Mucosa of descending colon (tissue), 3 donors: Measurements from ENCODE around the gene ZBTB7C. TPM values are rescaled to one million over a fixed set of nuclear protein-coding genes. Genes with fewer than 3 reads are reported as not detected.

Experiments
- ATAC-seq: fragments of 200-7000 bp; cut with Tn5 transposase; one replicate; pipeline ENCODE4 v1.9.1; 2020; ENCODE audit warnings: mild to moderate bottlenecking, moderate library complexity
- DNase-seq, 3 donors: peaks; one replicate each; pipeline ENCODE4 v3.0.0-alpha.2; 2020
- H3K36me3 ChIP-seq: fragments of 200-600 bp; one replicate; pipeline ENCODE4 v1.8.0; 2021; ENCODE audit warnings: low read depth, mild to moderate bottlenecking
- H3K4me1 ChIP-seq: fragments of 200-600 bp; one replicate; pipeline ENCODE4 v1.8.0; 2021; ENCODE audit warnings: low read depth, mild to moderate bottlenecking
- H3K4me3 ChIP-seq: fragments of 200-600 bp; one replicate; pipeline ENCODE4 v1.8.0; 2021; ENCODE audit warnings: mild to moderate bottlenecking
- H3K9me3 ChIP-seq: fragments of 200-600 bp; one replicate; pipeline ENCODE4 v1.8.0; 2021; ENCODE audit warnings: mild to moderate bottlenecking
- intact Hi-C, 2 donors: fragments of 100-400 bp; cut with DNase I in 1 of 2; cut with micrococcal nuclease in 1 of 2; formaldehyde crosslinking; loops; one replicate each; pipeline versions ENCODE4 v1.11.0 to v1.11.1; 2022; cut with DNase I, micrococcal nuclease
- total RNA-seq, 3 donors: library from RNA; stranded (reverse); fragmentation: NEBNext Ultra II Directional in 2 of 3; extraction: Animal tissue kit (Norgen Biotek cat#: 25700) in 2 of 3; gene quantifications; one replicate each; pipeline versions ENCODE4 v1.2.1 to v1.2.4, GENCODE V29; 2021 to 2023
- TF ChIP-seq, protein P1 (sequence below): fragments of 200-600 bp; IDR thresholded peaks from one replicate; pipeline ENCODE4 v1.8.0; 2022; ENCODE audit warnings: antibody characterized with exemption, mild to moderate bottlenecking
- donor health status: DM: no; HTN: no; CAD: no; lungs with moderate emphysema.
- donor health status: DM: no; HTN: no; CAD: no.
- donor health status: DM: no; HTN: yes; CAD: no.

ZBTB7C gene
- total RNA-seq, 3 donors from 2014 or later: 20.8 to 56.6 (median 38.2) TPM

DNA sequence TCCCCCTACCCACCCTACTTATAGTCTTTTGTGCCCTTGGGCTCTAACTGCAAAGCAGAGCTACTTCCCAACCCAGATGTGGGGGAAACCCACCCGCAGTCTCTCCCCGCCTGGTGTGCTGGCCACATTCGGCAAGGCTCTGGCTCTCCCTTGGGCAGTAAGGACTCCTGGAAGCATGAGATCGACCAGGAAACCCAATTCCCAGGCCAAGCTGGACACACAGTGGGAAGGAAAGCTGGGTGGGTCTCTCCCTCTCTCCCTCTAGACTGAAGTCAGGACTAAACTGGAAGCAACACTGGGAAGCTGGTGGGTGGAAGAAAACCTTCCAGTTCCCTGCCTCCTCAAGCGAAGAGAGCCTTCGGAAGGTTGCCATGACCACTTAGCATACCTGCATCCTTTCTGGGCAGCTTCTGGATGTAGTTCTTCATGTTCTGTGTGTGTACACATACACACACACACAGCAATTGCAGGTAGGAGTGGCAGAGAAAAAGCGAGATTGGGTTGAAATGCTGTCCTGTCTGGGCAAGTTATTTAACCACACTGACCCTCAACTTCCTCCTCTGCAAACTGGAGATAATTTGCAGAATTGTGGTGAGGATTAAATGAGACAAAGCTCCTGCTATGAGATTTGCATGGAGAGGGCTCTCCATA is 33.9 kb downstream of the ZBTB7C start:
- no peaks in the 10 kb centered on the region for H3K36me3 ChIP-seq
- no peaks in the 10 kb centered on the region for H3K9me3 ChIP-seq
- TF ChIP-seq, protein P1, sequence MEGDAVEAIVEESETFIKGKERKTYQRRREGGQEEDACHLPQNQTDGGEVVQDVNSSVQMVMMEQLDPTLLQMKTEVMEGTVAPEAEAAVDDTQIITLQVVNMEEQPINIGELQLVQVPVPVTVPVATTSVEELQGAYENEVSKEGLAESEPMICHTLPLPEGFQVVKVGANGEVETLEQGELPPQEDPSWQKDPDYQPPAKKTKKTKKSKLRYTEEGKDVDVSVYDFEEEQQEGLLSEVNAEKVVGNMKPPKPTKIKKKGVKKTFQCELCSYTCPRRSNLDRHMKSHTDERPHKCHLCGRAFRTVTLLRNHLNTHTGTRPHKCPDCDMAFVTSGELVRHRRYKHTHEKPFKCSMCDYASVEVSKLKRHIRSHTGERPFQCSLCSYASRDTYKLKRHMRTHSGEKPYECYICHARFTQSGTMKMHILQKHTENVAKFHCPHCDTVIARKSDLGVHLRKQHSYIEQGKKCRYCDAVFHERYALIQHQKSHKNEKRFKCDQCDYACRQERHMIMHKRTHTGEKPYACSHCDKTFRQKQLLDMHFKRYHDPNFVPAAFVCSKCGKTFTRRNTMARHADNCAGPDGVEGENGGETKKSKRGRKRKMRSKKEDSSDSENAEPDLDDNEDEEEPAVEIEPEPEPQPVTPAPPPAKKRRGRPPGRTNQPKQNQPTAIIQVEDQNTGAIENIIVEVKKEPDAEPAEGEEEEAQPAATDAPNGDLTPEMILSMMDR: no peak
- no peak for ATAC-seq
- no peaks in the 10 kb centered on the region for H3K4me1 ChIP-seq
- no peak for DNase-seq
- no peak overlapping the region for H3K4me3 ChIP-seq
- intact Hi-C loops: no loop called here

DNA sequence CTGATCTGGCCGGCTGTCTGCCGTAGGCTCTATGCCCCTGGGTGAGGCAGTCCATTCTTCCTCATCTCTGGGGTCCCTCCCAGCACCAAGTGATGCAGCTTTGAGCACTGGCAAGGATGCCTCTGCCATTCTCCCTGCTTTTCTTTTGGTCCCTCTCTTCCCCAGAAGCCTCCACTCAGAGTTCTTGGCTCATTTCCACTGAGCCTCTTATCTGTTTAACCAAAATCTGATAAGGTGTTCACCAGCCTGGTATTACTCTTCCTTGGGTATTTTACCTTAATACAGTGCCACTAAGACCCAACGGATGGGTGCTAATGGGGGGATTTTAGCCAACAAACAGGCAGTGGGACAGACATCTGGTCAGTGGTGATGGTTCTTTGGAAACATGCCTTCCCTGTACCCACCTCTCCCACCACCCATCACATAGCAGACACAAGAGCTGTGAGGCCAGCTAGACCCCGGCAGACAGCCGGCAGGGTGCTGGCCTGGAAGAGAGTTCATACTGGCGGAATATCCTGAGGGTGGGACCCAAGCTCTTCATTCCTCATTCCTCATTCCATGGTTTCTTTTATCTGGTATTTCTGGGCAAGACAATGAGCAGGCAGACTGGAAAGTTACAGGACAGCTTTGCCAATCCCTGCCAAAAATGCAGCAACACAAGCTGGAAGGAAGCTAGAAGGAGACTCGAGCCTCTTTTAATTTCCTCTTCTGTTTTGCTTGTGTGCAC is 34.6 kb downstream of the ZBTB7C start:
- ATAC-seq: no peak
- Histone ChIP-seq H3K4me3 (no peak overlapping the region), H3K4me1 (no peaks in the 10 kb centered on the region), H3K9me3 (no peaks in the 10 kb centered on the region), H3K36me3 (no peaks in the 10 kb centered on the region)
- intact Hi-C loops: no loop called here
- TF ChIP-seq, protein P1: no peak
- no peak for DNase-seq

DNA sequence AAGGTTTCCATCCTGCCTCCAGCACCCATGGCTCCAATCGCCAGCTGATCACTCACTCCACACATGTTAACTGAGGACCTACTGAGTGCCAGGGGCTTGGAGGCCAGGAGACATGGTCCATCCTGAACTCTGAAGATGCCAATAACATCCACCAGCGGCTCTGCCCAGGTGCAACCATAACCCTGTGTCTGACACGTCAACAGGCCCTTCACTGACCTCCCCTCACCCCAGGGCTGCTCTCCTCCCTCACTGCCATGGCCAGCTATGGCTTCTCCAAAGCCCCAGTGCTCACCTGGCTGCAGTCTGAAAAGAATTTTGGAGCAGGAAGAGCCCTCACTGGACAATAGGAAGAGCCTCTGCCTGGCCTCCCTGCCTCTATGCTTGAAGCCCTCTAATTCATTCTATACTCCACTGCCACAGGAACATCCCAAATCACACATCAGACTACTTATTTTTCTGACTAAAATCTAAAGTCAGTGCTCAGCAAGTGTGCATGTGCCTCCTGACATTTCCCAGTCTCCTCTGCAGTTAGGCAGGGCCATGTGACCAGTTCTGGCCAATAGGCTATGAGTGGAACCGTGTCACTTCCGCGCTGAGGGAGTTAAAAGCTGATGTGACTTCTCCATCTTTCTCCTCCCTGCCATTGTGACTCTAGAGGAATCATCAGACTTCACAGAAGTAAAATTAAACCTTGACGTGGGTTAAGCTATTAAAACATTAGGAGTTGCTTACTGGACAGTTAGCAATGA is 37.2 kb downstream of the ZBTB7C start:
- Histone ChIP-seq H3K4me3 (no peak overlapping the region), H3K9me3 (no peaks in the 10 kb centered on the region), H3K36me3 (no peaks in the 10 kb centered on the region), H3K4me1 (no peaks in the 10 kb centered on the region)
- TF ChIP-seq, protein P1: no peak
- DNase-seq (no peak), ATAC-seq (no peak)
- intact Hi-C loops: no loop called here

DNA sequence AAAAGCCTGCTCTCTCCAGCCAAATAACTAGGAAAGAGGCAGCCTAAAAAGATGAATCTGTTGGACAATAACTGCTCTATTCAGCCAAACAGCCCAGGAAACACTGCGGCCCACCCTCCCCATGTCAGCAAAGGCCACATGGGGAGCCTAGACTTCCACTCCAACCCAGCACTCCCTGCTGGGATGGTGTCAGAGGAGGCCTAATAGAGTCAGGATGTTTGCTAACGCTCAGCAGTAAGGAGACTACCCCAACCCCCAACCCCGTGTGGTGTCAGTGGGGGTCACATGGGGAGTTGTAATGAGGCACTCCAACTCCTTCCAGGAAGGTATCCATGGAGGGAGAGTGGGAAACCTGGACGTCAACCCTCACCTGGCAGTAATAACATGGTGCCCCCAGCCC is 41.6 kb downstream of the ZBTB7C start:
- TF ChIP-seq, protein P1: no peak

DNA sequence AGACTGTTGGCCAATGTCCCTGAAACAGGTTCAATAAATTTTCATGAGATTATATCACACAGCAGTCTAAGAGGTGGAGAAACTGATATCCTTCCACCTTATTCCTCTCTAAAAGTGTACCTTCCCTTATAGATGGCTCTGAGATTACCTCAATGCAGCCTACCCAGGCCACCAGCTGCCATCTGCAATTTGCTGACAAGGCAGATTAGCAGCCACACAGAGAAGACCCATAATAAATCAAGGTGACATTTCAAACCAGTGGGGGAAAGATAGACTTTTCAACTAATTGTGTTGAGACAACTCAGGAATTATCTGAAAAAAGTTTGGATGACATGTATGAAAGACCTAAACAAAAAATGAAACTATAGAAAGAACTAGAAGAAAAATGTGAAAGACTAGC is 43.2 kb downstream of the ZBTB7C start:
- intact Hi-C loops: no loop called here
- ATAC-seq: no peak

More for the DNA sequence above, 41.6 kb downstream of the ZBTB7C start:
- ATAC-seq (no peak), DNase-seq (no peak)
- no peak overlapping the region for H3K4me3 ChIP-seq
- no peaks in the 10 kb centered on the region for H3K36me3 ChIP-seq
- no peaks in the 10 kb centered on the region for H3K9me3 ChIP-seq
- H3K4me1 ChIP-seq: no peaks in the 10 kb centered on the region
- intact Hi-C loops: no loop called here

More for the DNA sequence above, 43.2 kb downstream of the ZBTB7C start:
- no peaks in the 10 kb centered on the region for H3K4me1 ChIP-seq
- no peak overlapping the region for H3K4me3 ChIP-seq
- no peaks in the 10 kb centered on the region for H3K36me3 ChIP-seq
- DNase-seq: no peak
- no peaks in the 10 kb centered on the region for H3K9me3 ChIP-seq
- TF ChIP-seq, protein P1: no peak
